ENCODE measurements around the gene UCP3.

UCP3 gene

DNA sequence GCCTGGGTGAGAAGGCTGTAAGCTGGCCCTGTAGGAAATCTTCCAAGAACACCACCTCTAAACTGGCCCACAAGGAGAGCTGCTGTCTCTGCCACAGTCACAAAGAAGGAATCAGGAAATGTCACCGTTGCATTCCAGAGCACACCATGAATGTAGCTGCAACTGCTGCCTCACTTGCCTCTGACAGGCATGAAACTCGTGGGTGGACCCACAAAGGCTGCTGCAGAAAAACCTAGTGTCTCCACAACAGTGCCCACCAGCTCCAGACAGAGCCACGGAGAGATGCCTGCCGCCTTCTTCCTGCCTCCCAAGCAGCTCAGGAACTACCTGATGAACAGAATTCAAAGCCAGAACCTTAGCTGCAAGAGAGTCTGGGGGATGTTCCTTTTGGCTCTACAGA is 47.6 kb downstream of the UCP3 start:
- peak; percentile 9 for DNase-seq (ENCODE audit: low spot score)
- in situ Hi-C loops (cut with MboI; ENCODE audit: low sequenced_read_pairs, unreplicated experiment), result loop anchor here (25.0 kb wide), 1 partner anchor 276 kb away; no protein-coding TSS in a partner anchor
- TF ChIP-seq, protein P1, sequence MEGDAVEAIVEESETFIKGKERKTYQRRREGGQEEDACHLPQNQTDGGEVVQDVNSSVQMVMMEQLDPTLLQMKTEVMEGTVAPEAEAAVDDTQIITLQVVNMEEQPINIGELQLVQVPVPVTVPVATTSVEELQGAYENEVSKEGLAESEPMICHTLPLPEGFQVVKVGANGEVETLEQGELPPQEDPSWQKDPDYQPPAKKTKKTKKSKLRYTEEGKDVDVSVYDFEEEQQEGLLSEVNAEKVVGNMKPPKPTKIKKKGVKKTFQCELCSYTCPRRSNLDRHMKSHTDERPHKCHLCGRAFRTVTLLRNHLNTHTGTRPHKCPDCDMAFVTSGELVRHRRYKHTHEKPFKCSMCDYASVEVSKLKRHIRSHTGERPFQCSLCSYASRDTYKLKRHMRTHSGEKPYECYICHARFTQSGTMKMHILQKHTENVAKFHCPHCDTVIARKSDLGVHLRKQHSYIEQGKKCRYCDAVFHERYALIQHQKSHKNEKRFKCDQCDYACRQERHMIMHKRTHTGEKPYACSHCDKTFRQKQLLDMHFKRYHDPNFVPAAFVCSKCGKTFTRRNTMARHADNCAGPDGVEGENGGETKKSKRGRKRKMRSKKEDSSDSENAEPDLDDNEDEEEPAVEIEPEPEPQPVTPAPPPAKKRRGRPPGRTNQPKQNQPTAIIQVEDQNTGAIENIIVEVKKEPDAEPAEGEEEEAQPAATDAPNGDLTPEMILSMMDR (IDR thresholded peaks at IDR 0.05; ENCODE audit: borderline replicate concordance, control extremely low read depth, extremely low read depth, insufficient read depth, missing control alignments), result no peak

DNA sequence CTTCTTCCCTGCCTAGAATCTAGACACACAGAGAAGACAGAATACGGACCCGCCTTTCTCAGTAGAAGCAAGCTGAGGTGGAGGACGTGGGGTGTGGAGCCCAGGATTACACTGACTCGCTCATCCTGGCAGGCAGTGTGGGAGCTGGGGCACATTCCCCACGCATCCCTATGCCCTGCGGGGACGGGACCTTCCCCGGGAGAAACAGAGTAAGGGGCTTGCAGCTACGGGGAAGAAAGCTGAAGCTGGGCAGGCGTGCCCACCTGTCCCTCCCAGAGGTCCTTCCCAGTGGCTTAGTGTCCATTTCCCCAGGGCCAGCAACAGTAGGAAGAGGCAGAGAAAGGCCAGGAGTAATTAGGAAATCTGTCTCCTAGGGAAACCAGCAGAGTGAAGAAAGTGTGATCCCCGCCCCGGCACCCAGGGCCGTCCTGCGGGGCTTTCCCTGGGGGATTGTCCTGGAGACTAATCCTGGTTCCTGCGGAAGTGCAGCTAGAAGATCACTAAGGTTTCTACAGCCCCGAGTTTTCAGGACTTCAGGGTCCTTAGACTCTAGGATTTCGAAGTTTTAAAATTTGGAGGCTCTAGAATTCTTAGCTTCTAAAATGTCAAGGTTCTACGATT is 50.3 kb downstream of the UCP3 start:
- no peak for DNase-seq (ENCODE audit: low spot score)
- in situ Hi-C loops (cut with MboI; ENCODE audit: low sequenced_read_pairs, unreplicated experiment), result loop anchor here (25.0 kb wide), 1 partner anchor 279 kb away; no protein-coding TSS in a partner anchor
- TF ChIP-seq, protein P1 (IDR thresholded peaks at IDR 0.05; ENCODE audit: borderline replicate concordance, control extremely low read depth, extremely low read depth, insufficient read depth, missing control alignments), result no peak

DNA sequence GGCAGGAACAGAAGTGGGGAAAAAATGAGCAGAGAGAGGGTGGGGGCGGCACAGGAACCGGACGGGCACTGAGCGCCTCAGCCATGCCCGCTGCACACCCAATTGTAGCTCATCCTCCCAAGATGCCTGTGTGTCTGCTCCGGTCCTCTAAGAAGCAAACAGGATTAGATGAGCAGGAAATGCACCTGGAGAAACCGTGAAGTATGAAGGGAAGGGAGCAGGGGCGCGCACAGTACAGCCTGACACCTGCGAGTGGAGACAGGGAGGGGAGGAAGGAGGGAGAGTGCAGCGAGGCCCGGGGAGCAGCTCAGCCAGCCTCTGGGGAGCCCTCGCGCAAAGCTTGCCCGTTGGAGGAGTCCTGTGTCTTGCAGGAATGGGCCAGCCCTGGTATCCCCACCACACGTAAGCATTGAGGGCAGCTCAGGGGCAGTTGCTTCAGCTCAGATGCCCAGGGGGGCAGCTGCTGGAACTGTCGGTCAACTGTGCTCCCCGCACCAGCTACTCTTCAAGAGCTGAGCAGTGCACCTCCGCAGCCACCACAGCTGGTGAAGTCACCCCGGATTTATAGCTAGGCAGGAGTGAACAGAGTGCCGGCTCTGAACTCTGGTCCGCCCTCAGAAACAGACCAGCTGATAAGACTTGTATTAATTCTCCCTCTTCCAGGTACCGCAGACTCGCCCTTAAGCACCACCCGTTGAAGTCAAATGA is 51.1 kb downstream of the UCP3 start:
- in situ Hi-C loops (cut with MboI; ENCODE audit: low sequenced_read_pairs, unreplicated experiment), result loop anchor here (25.0 kb wide), 1 partner anchor 279 kb away; no protein-coding TSS in a partner anchor

DNA sequence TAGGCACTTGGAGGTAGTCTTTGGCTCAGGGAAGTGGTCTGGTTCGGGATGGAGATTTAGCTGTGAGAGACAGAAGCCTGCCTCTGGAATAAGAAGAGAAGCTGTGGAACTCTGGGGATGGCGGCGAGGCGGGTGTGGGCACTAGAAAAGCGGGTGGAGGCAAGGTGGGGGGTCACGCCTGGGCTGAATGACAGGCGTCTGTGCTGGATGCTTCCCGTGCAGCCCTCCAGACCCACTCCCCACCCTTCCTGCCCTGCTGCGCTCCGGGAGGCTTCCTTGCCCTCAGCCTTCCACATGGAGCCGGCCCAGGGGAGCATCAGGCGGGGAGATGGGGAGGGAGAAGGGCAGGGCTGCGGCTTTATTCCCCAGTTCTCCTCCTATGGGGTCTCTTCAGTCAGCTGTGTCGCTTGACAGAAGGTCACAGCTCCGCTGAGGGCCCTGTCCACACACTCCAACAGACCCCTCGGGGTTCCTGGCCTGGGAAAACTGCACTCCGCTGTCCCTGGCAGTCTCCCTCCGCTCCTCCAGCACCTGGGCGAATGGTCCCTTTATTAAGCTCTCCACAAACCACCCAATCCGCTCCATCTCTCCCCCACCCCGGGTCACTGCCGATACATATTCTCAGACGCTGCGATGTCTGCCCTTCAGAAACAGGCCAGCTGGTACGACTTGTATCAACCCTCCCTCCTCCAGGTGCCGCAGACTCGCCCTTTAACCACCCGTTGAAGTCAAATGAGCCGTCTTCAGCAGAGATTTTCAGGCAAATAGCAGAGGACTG is 51.8 kb downstream of the UCP3 start:
- in situ Hi-C loops (cut with MboI; ENCODE audit: low sequenced_read_pairs, unreplicated experiment), result loop anchor here (25.0 kb wide), 1 partner anchor 280 kb away; no protein-coding TSS in a partner anchor
- TF ChIP-seq, protein P1 (IDR thresholded peaks at IDR 0.05; ENCODE audit: borderline replicate concordance, control extremely low read depth, extremely low read depth, insufficient read depth, missing control alignments), result no peak
- DNase-seq (ENCODE audit: low spot score), result no peak

More for the DNA sequence above, 51.1 kb downstream of the UCP3 start:
- DNase-seq (ENCODE audit: low spot score), result no peak
- TF ChIP-seq, protein P1 (IDR thresholded peaks at IDR 0.05; ENCODE audit: borderline replicate concordance, control extremely low read depth, extremely low read depth, insufficient read depth, missing control alignments), result no peak

DNA sequence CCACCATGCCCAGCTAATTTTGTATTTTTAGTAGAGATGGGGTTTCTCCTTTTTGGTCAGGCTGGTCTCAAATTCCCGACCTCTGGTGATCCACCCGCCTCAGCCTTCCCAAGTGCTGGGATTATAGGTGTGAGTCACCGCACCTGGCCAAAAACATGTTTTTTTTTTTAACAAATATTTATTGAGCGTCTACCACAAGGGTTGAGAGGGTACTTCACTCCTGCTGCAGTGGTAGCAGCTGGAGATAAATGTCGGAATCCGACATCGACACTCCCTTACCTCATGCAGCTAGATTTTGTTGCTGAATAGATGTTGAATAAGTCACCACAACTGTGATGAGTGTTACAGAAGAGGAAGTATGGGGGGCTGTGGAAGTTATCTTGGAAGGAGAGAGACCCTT is 57.1 kb downstream of the UCP3 start:
- DNase-seq (ENCODE audit: low spot score), result no peak
- TF ChIP-seq, protein P1 (IDR thresholded peaks at IDR 0.05; ENCODE audit: borderline replicate concordance, control extremely low read depth, extremely low read depth, insufficient read depth, missing control alignments), result no peak
- in situ Hi-C loops (cut with MboI; ENCODE audit: low sequenced_read_pairs, unreplicated experiment), result loop anchor here (25.0 kb wide), 1 partner anchor 286 kb away; no protein-coding TSS in a partner anchor

Data from GM13976 (cell line).